IMR-90 (cell line): ENCODE measurements around the gene ARHGAP32.

Experiments used
- CEBPB ChIP-seq: IDR thresholded peaks from 2 replicates; pipeline ENCODE4 v1.6.1; 2012; ENCODE audit warnings: low read depth, low read length, improper control_type of control experiment
- CTCF ChIP-seq: conservative IDR thresholded peaks from 2 replicates; pipeline ENCODE4 v1.5.1; 2012; ENCODE audit warnings: mild to moderate bottlenecking, low read depth, low read length, improper control_type of control experiment
- NFE2L2 ChIP-seq: fragments of 150-350 bp; IDR thresholded peaks from 2 replicates; pipeline ENCODE4 v1.6.1; 2016; ENCODE audit warnings: low read depth, mild to moderate bottlenecking, low read length
- POLR2A ChIP-seq: IDR thresholded peaks from 2 replicates; pipeline ENCODE4 v1.6.1; 2012; ENCODE audit warnings: mild to moderate bottlenecking, low read depth, low read length

GRCh38 chr11:128946648-128947047 is 245.5 kb downstream of the ARHGAP32 start:
- TF ChIP-seq CTCF = no peak
- TF ChIP-seq POLR2A = no peak
- no peak for TF ChIP-seq CEBPB
- TF ChIP-seq NFE2L2 = no peak
